HG02981 (cell line): ENCODE measurements around the gene CLEC16A.

ENCODE experiments used
- ATAC-seq: cut with Tn5 transposase; IDR thresholded peaks from one replicate; pipeline ENCODE4 v1.9.1; 2021; ENCODE audit warnings: mild to moderate bottlenecking, moderate library complexity; ENCODE audit not compliant: unreplicated experiment

Gene CLEC16A

GRCh38 chr16:11147754-11148444, 203.5 kb downstream of the CLEC16A start:
- no peak for ATAC-seq

- ATAC-seq: no peak
These were observed 204.8 kb downstream of the CLEC16A start for GRCh38 chr16:11149011-11149616.

- ATAC-seq: no peak
These were observed 205.8 kb downstream of the CLEC16A start for GRCh38 chr16:11150190-11150589.

- ATAC-seq: no peak
These were observed 207.0 kb downstream of the CLEC16A start for GRCh38 chr16:11151156-11151884.

- ATAC-seq: no peak
These were observed 207.7 kb downstream of the CLEC16A start for GRCh38 chr16:11151885-11152629.

GRCh38 chr16:11152677-11153331, 208.4 kb downstream of the CLEC16A start:
- no peak for ATAC-seq

- no peak for ATAC-seq
These were observed 211.0 kb downstream of the CLEC16A start for GRCh38 chr16:11155284-11155806.

- ATAC-seq: no peak
These were observed 212.0 kb downstream of the CLEC16A start for GRCh38 chr16:11156401-11156800.

- no peak for ATAC-seq
These were observed 212.8 kb downstream of the CLEC16A start for GRCh38 chr16:11157143-11157542.

GRCh38 chr16:11158018-11158417, 213.7 kb downstream of the CLEC16A start:
- ATAC-seq: no peak

GRCh38 chr16:11159282-11159681, 214.9 kb downstream of the CLEC16A start:
- ATAC-seq: no peak

- ATAC-seq: no peak
These were observed 216.3 kb downstream of the CLEC16A start for GRCh38 chr16:11160676-11161115.

- ATAC-seq: no peak
These were observed 217.1 kb downstream of the CLEC16A start for GRCh38 chr16:11161439-11161838.

- no peak for ATAC-seq
These were observed 217.6 kb downstream of the CLEC16A start for GRCh38 chr16:11161974-11162373.

GRCh38 chr16:11162586-11163268, 218.4 kb downstream of the CLEC16A start:
- no peak for ATAC-seq

- no peak for ATAC-seq
These were observed 219.4 kb downstream of the CLEC16A start for GRCh38 chr16:11163761-11164261.

GRCh38 chr16:11164482-11165270, 220.3 kb downstream of the CLEC16A start:
- ATAC-seq: no peak

- no peak for ATAC-seq
These were observed 221.0 kb downstream of the CLEC16A start for GRCh38 chr16:11165349-11165748.
